Thymus (tissue), 11 donors: Measurements from ENCODE around the gene TOB2. TPM values are rescaled to one million over a fixed set of nuclear protein-coding genes. Genes with fewer than 3 reads are reported as not detected.
A peak's percentile ranks its signal among the peaks of the same experiment; 100 is the strongest.
"Not testable (repeated sequence)": the region's sequence is repeated elsewhere in the genome, so short reads cannot be mapped to it uniquely, and the experiment has no call there.

ENCODE experiments used
- DNase-seq, 9 donors: peaks; one replicate each; pipeline ENCODE4 v3.0.0-alpha.2; 2013; ENCODE audit warnings: low spot score in 9 of 9, low read depth in 6 of 9, missing footprints in 1 of 9
- H3K27ac ChIP-seq, 2 donors: one replicate each; pipeline ENCODE4 v1.5.1; 2013; ENCODE audit warnings: control low read depth in 1 of 2, low read depth in 1 of 2, low read length in 1 of 2, mild to moderate bottlenecking in 1 of 2, moderate library complexity in 1 of 2
- H3K27me3 ChIP-seq, 2 donors: one replicate each; pipeline ENCODE4 v1.5.1; 2013; ENCODE audit warnings: low read length in 1 of 2; ENCODE audit not compliant: control insufficient read depth in 2 of 2, insufficient read depth in 1 of 2
- H3K36me3 ChIP-seq, 2 donors: one replicate each; pipeline ENCODE4 v1.5.1; 2013; ENCODE audit warnings: low read length in 1 of 2, mild to moderate bottlenecking in 1 of 2, moderate library complexity in 1 of 2; ENCODE audit not compliant: control insufficient read depth in 2 of 2, insufficient read depth in 2 of 2
- H3K4me1 ChIP-seq, 2 donors: one replicate each; pipeline ENCODE4 v1.5.1; 2013; ENCODE audit warnings: low read length in 2 of 2; ENCODE audit not compliant: control insufficient read depth in 2 of 2, insufficient read depth in 2 of 2
- H3K4me3 ChIP-seq, 2 donors: one replicate each; pipeline ENCODE4 v1.5.1; 2013; ENCODE audit warnings: low read length in 2 of 2, control low read depth in 1 of 2, mild to moderate bottlenecking in 1 of 2
- H3K9me3 ChIP-seq, 2 donors: one replicate each; pipeline ENCODE4 v1.5.1; 2013; ENCODE audit warnings: low read length in 1 of 2, mild to moderate bottlenecking in 1 of 2; ENCODE audit not compliant: control insufficient read depth in 2 of 2, insufficient read depth in 1 of 2
- WGBS: extraction: QIAGEN DNeasy Blood & Tissue Kit; methylation state at CpG from one replicate; pipeline ENCODE4 v1.1.7; 2013; 5-methylcytosine and 5-hydroxymethylcytosine counted together
- polyA plus RNA-seq: library from polyadenylated mRNA; stranded (reverse); fragments of 200-250 nt; gene quantifications from one replicate; pipeline ENCODE4 v1.2.3, GENCODE V29; 2013
- total RNA-seq: library from RNA; stranded (reverse); fragments of 120-200 nt; gene quantifications from one replicate; pipeline ENCODE4 v1.2.4, GENCODE V29; 2013
- donor health status: healthy.

The TOB2 gene
- total and polyA plus RNA-seq, 2 donors, result 15.0 to 17.3 TPM

- WGBS, result under 1% methylated on average over 28 of the region's 28 CpGs
- H3K4me3 ChIP-seq, result peak overlapping the region; percentile 74 to 96
These were observed 1.7 kb upstream of the TOB2 start for GRCh38 chr22:41448189-41448808.

GRCh38 chr22:41447435-41448188 lies 1.0 kb upstream of the TOB2 start:
- Histone ChIP-seq H3K36me3 (peaks cover 0 to 10% of the 10 kb centered on the region in 2 donors), H3K4me3 (peak overlapping the region; percentile 74 to 96), H3K27ac (peak overlapping the region; percentile 99 to 100), H3K4me1 (peaks cover 3 to 22% of the 10 kb centered on the region in 2 donors), H3K9me3 (peaks cover 0 to 7% of the 10 kb centered on the region in 2 donors), H3K27me3 (no peaks in the 10 kb centered on the region)
- under 1% methylated on average over 63 of the region's 63 CpGs for WGBS
- peak in 7 of 9 donors; percentile 37 to 81 (median 60) for DNase-seq

More at GRCh38 chr22:41448189-41448808, 1.7 kb upstream of the TOB2 start:
- H3K27me3 ChIP-seq, result no peaks in the 10 kb centered on the region
- DNase-seq, result peak; percentile 95 to 100 (median 98)
- peaks cover 0 to 3% of the 10 kb centered on the region in 2 donors for H3K36me3 ChIP-seq
- peaks cover 0 to 7% of the 10 kb centered on the region in 2 donors for H3K9me3 ChIP-seq
- H3K27ac ChIP-seq, result peak overlapping the region; percentile 99 to 100
- H3K4me1 ChIP-seq, result peaks cover 3 to 19% of the 10 kb centered on the region in 2 donors

- Histone ChIP-seq H3K9me3 (peaks cover 0 to 7% of the 10 kb centered on the region in 2 donors), H3K27me3 (no peaks in the 10 kb centered on the region), H3K36me3 (peaks cover 4 to 19% of the 10 kb centered on the region in 2 donors), H3K4me1 (peaks cover 3 to 25% of the 10 kb centered on the region in 2 donors), H3K4me3 (peak overlapping the region; percentile 74 to 96), H3K27ac (peak overlapping the region; percentile 92 to 100)
- DNase-seq, result peak in 2 of 9 donors; percentile 3 to 11
- under 1% methylated on average over 34 of the region's 34 CpGs for WGBS
These were observed 522 bp downstream of the TOB2 start for GRCh38 chr22:41446057-41446501.

GRCh38 chr22:41445129-41446056 lies 1.2 kb downstream of the TOB2 start:
- Histone ChIP-seq H3K36me3 (peaks cover 9 to 23% of the 10 kb centered on the region in 2 donors), H3K4me3 (peak overlapping the region; percentile 74 to 96), H3K9me3 (peaks cover 0 to 7% of the 10 kb centered on the region in 2 donors), H3K27ac (peak overlapping the region; percentile 92 to 100), H3K27me3 (no peaks in the 10 kb centered on the region), H3K4me1 (peaks cover 3 to 25% of the 10 kb centered on the region in 2 donors)
- DNase-seq, result peak in 7 of 9 donors; percentile 9 to 66 (median 27)
- WGBS, result 1% methylated on average over 22 of the region's 22 CpGs

GRCh38 chr22:41444360-41445128 lies 2.1 kb downstream of the TOB2 start:
- Histone ChIP-seq H3K4me1 (peaks cover 3 to 25% of the 10 kb centered on the region in 2 donors), H3K9me3 (peaks cover 0 to 7% of the 10 kb centered on the region in 2 donors)
- WGBS, result under 1% methylated on average over 35 of the region's 35 CpGs

GRCh38 chr22:41442240-41442792 lies 4.3 kb downstream of the TOB2 start:
- no peak for DNase-seq
- 98% methylated on average over 2 of the region's 2 CpGs for WGBS
- peaks cover 21 to 44% of the 10 kb centered on the region in 2 donors for H3K36me3 ChIP-seq
- no peak overlapping the region for H3K4me3 ChIP-seq
- H3K27me3 ChIP-seq, result no peaks in the 10 kb centered on the region
- H3K4me1 ChIP-seq, result peaks cover 0 to 15% of the 10 kb centered on the region in 2 donors
- H3K27ac ChIP-seq, result peak overlapping the region in 1 of 2 donors; percentile 7
- H3K9me3 ChIP-seq, result no peaks in the 10 kb centered on the region

More at GRCh38 chr22:41444360-41445128, 2.1 kb downstream of the TOB2 start:
- peak overlapping the region; percentile 74 to 96 for H3K4me3 ChIP-seq
- H3K36me3 ChIP-seq, result peaks cover 12 to 26% of the 10 kb centered on the region in 2 donors
- no peaks in the 10 kb centered on the region for H3K27me3 ChIP-seq
- peak overlapping the region; percentile 72 to 100 for H3K27ac ChIP-seq
- peak; percentile 86 to 97 (median 93) for DNase-seq

- WGBS, result 98% methylated on average over 5 of the region's 5 CpGs
- Histone ChIP-seq H3K4me1 (peaks cover 0 to 12% of the 10 kb centered on the region in 2 donors), H3K36me3 (peaks cover 39 to 62% of the 10 kb centered on the region in 2 donors)
These were observed 6.1 kb downstream of the TOB2 start for GRCh38 chr22:41440511-41440910.

GRCh38 chr22:41437198-41437597 lies 9.4 kb downstream of the TOB2 start:
- Histone ChIP-seq H3K4me3 (no peak overlapping the region), H3K27ac (no peak overlapping the region), H3K9me3 (no peaks in the 10 kb centered on the region), H3K36me3 (peaks cover 61 to 64% of the 10 kb centered on the region in 2 donors), H3K4me1 (no peaks in the 10 kb centered on the region), H3K27me3 (no peaks in the 10 kb centered on the region)
- WGBS, result 97% methylated on average over 7 of the region's 7 CpGs
- no peak for DNase-seq

More at GRCh38 chr22:41440511-41440910, 6.1 kb downstream of the TOB2 start:
- H3K27ac ChIP-seq, H3K9me3 ChIP-seq, DNase-seq, H3K27me3 ChIP-seq, H3K4me3 ChIP-seq: not testable (repeated sequence)
